Lower lobe of right lung (tissue), 2 donors: Measurements from ENCODE around the gene CPE. TPM values are rescaled to one million over a fixed set of nuclear protein-coding genes. Genes with fewer than 3 reads are reported as not detected.

Source experiments
- ATAC-seq, 2 donors: fragments of 200-7000 bp; cut with Tn5 transposase; one replicate each; pipeline ENCODE4 v1.9.1; 2020 to 2022; ENCODE audit warnings: mild to moderate bottlenecking in 2 of 2, moderate library complexity in 2 of 2
- DNase-seq: peaks from one replicate; pipeline ENCODE4 v3.0.0-alpha.2; 2020
- H3K27ac ChIP-seq: fragments of 200-600 bp; one replicate; pipeline ENCODE4 v1.8.0; 2022
- H3K27me3 ChIP-seq: fragments of 200-600 bp; one replicate; pipeline ENCODE4 v1.8.0; 2022; ENCODE audit warnings: low read depth
- H3K36me3 ChIP-seq: fragments of 200-600 bp; one replicate; pipeline ENCODE4 v1.8.0; 2022; ENCODE audit warnings: mild to moderate bottlenecking
- H3K4me1 ChIP-seq: fragments of 200-600 bp; one replicate; pipeline ENCODE4 v1.8.0; 2022
- H3K4me3 ChIP-seq: fragments of 200-600 bp; one replicate; pipeline ENCODE4 v1.8.0; 2022; ENCODE audit warnings: mild to moderate bottlenecking
- H3K9me3 ChIP-seq: fragments of 200-600 bp; one replicate; pipeline ENCODE4 v1.8.0; 2022
- CTCF ChIP-seq: fragments of 200-600 bp; IDR thresholded peaks from one replicate; pipeline ENCODE4 v1.8.0; 2022; ENCODE audit warnings: antibody characterized with exemption, mild to moderate bottlenecking
- intact Hi-C: fragments of 100-400 bp; cut with DNase I; formaldehyde crosslinking; loops from one replicate; pipeline ENCODE4 v1.11.0; 2022
- total RNA-seq: library from RNA; stranded (reverse); fragmentation: NEBNext Ultra II Directional; extraction: Animal tissue kit (Norgen Biotek cat#: 25700); gene quantifications from one replicate; pipeline ENCODE4 v1.2.1, GENCODE V29; 2021
- donor health status: DM: no; HTN: yes; CAD: no; lungs with severe emphysema.

CPE gene
- total RNA-seq, 1 donor from 2014 or later, result 36.9 TPM

- Histone ChIP-seq H3K36me3 (no peaks in the 10 kb centered on the region), H3K27ac (no peak overlapping the region), H3K4me1 (no peaks in the 10 kb centered on the region), H3K27me3 (no peaks in the 10 kb centered on the region), H3K9me3 (no peaks in the 10 kb centered on the region), H3K4me3 (no peak overlapping the region)
- ATAC-seq (no peak), DNase-seq (no peak)
- intact Hi-C loops, result no loop called here
- no peak for TF ChIP-seq CTCF
These were observed 39.3 kb downstream of the CPE start for GRCh38 chr4:165418073-165418472.

- Histone ChIP-seq H3K4me1 (no peaks in the 10 kb centered on the region), H3K27me3 (no peaks in the 10 kb centered on the region), H3K36me3 (no peaks in the 10 kb centered on the region), H3K27ac (no peak overlapping the region), H3K9me3 (no peaks in the 10 kb centered on the region), H3K4me3 (no peak overlapping the region)
- intact Hi-C loops, result no loop called here
- no peak for TF ChIP-seq CTCF
- ATAC-seq, result no peak
- DNase-seq, result no peak
These were observed 46.8 kb downstream of the CPE start for GRCh38 chr4:165425629-165426028.

- intact Hi-C loops, result no loop called here
- H3K27ac ChIP-seq, result no peak overlapping the region
- no peak for TF ChIP-seq CTCF
- ATAC-seq (no peak), DNase-seq (no peak)
- no peak overlapping the region for H3K4me3 ChIP-seq
- H3K9me3 ChIP-seq, result no peaks in the 10 kb centered on the region
- H3K27me3 ChIP-seq, result no peaks in the 10 kb centered on the region
- H3K4me1 ChIP-seq, result no peaks in the 10 kb centered on the region
- no peaks in the 10 kb centered on the region for H3K36me3 ChIP-seq
These were observed 47.5 kb downstream of the CPE start for GRCh38 chr4:165426331-165426730.

GRCh38 chr4:165426823-165427222 lies 48.0 kb downstream of the CPE start:
- intact Hi-C loops, result no loop called here

GRCh38 chr4:165428957-165429356 lies 50.1 kb downstream of the CPE start:
- TF ChIP-seq CTCF, result no peak
- H3K4me1 ChIP-seq, result no peaks in the 10 kb centered on the region
- no peaks in the 10 kb centered on the region for H3K27me3 ChIP-seq
- H3K36me3 ChIP-seq, result no peaks in the 10 kb centered on the region
- ATAC-seq (no peak), DNase-seq (no peak)
- H3K27ac ChIP-seq, result no peak overlapping the region
- no peaks in the 10 kb centered on the region for H3K9me3 ChIP-seq
- no peak overlapping the region for H3K4me3 ChIP-seq
- intact Hi-C loops, result no loop called here

More at GRCh38 chr4:165426823-165427222, 48.0 kb downstream of the CPE start:
- ATAC-seq (no peak), DNase-seq (no peak)
- Histone ChIP-seq H3K27ac (no peak overlapping the region), H3K4me3 (no peak overlapping the region), H3K36me3 (no peaks in the 10 kb centered on the region), H3K27me3 (no peaks in the 10 kb centered on the region), H3K4me1 (no peaks in the 10 kb centered on the region), H3K9me3 (no peaks in the 10 kb centered on the region)
- no peak for TF ChIP-seq CTCF

GRCh38 chr4:165433529-165433928 lies 54.7 kb downstream of the CPE start:
- Histone ChIP-seq H3K4me1 (no peaks in the 10 kb centered on the region), H3K4me3 (no peak overlapping the region), H3K36me3 (no peaks in the 10 kb centered on the region), H3K27me3 (no peaks in the 10 kb centered on the region), H3K27ac (no peak overlapping the region), H3K9me3 (no peaks in the 10 kb centered on the region)
- intact Hi-C loops, result no loop called here
- DNase-seq (no peak), ATAC-seq (no peak)
- TF ChIP-seq CTCF, result no peak
